HG02571 (cell line): Measurements from ENCODE around the gene ATP6V0E2.
"Not testable (repeated sequence)": the region's sequence is repeated elsewhere in the genome, so short reads cannot be mapped to it uniquely, and the experiment has no call there.

Experiments
- ATAC-seq: cut with Tn5 transposase; IDR thresholded peaks from one replicate; pipeline ENCODE4 v1.9.1; 2021; ENCODE audit warnings: mild to moderate bottlenecking, moderate library complexity; ENCODE audit not compliant: unreplicated experiment

The ATP6V0E2 gene

GRCh38 chr7:149877890-149878522, 4.2 kb downstream of the ATP6V0E2 start:
- ATAC-seq = no peak

DNA sequence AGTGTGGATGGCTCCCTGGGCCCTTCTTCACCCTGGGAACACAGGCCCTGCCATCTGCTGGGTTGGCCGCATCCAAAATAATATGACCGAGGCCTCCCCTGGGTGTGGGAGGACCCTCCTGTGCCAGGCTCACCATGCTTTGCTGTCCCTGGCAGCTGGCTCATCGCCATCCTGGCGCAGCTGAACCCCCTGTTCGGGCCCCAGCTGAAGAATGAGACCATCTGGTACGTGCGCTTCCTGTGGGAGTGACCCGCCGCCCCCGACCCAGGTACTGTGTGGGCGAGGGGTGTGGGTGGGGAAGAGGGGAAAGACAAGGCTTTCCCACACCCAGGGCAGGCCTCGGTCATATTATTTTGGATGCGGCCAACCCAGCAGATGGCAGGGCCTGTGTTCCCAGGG, 4.8 kb downstream of the ATP6V0E2 start:
- ATAC-seq = no peak

DNA sequence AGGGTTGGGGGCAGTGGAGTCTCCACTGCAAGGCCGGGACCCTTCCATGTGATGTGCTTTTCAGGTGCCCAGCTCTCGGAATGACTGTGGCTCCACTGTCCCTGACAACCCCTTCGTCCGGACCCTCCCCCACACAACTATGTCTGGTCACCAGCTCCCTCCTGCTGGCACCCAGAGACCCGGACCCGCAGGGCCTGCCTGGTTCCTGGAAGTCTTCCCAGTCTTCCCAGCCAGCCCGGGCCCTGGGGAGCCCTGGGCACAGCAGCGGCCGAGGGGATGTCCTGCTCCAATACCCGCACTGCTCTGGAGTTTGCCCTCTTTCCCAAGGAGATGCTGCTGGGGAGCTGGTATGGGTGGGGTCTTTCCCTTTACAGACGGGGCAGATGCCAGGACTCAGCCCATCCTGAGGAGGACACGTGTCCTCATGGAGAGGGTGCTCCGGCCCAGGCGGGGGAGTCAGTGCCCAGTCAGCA, 5.5 kb downstream of the ATP6V0E2 start:
- ATAC-seq = no peak

DNA sequence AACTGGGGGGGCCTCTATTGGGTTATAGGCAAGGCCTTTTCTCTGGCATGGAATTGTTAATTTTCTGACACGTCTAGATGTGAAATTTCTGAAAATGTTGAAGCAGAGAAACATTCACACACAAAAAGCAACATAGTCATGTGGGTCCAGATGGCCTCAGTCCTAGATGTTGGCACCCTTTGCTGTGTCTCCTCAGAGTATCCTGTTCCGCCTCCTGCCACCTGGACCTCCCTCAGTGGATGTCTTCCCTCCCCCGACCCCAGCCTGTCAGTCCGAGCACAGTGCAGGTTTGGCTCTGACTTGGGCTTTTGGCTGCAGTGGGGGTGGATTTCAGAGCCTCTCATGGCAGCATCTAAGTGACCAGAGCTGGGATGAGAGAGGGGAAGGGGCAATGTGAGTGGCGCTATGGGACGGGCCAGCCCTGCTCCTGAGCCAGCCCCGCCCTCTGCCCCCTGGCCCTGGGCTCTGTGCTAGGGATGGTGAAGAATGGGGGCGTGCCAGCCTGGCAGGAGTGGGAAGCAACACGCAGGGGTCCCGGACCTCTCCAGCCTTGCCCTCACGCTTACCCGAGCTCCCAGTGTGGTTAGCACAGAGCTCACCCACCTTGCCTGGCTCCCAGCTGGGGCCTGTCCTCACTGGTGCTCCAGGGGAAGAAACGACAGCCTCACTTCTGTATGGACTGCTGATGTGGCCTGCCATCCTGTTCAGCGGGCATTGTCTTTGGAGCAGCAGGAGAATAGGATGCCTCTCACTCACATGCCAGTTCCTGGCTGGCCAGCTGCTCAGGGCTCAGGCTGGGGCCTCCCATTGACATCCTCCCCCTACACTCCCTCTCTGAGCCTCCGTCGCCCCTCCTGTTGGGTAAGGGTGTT, 6.2 kb downstream of the ATP6V0E2 start:
- ATAC-seq = no peak

DNA sequence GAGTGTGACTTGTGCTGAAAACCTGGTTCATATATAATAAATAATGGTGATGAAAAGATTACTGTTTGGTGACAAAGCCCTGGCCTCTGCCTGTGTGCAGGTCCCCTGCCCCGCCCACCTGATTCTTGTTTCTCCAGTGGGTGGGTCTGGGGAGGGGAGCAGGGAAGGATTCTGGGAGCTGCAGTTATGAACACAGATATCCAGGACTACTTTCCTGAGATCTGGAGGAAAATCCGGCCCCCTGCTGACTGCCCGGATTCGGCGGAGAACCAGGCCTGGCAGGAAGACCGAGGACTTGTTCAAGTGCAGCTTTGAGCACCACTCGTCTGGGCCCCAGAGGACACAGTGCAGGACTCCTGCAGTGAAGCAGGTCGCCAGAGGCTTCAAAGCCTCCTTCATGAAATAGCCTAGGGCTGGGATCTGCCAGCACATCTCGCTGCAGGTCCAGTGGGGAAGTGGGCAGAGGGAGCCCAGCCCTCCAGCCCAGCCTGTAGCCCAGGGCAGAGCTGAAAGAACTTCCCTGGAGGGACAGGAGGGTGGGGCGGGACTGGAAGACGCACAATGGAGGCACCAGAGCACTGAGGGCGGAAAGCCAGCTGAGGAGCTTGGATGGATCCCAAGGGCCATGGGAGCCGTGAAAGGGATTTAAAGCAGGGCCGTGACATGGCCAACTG, 7.0 kb downstream of the ATP6V0E2 start:
- no peak for ATAC-seq

DNA sequence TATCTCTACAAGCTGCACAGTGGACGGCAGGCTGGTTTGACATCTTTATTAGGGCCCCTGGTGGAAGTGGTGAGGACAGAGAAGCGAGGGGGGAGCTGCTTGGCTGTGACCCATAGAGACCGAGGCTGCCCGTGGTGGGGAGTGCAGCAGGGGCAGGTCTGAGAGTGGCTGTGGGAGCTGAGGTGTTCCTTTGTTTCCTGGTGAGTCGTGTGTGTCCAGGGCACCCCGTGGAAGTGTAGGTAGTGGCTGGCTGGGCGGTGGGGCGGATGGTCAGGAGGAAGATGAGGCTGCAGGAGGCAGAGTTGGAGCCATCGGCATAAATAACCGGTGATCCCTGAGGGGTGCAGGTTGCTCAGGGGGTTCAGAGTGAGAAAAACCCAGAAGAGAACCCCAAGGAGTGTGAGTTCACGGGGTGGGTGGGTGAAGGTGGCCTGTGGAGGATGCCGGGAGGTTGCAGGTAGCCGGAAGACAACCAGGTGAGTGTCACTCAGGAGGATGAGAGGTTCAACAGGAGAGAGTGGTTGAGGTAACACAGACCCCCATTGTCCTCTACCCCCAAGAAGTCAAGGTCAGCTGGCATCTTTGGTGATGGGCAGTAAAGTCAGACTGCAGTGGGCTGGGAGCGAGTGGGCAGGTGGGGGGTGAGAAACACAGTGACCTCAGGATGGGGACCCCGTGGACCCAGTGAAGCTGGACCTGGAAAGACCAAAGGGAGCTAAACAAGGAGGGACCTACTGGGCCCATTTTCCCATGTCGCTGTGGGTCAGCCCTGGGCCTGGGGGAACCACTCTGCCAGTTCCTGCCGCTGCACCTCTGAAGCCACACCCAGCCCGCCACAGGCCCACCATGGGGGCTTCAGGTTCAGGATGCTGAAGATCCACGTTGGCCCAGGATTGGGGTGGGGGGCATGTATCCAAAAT, 7.8 kb downstream of the ATP6V0E2 start:
- no peak for ATAC-seq

- no peak for ATAC-seq
Measured at GRCh38 chr7:149882248-149883047, 8.7 kb downstream of the ATP6V0E2 start.

DNA sequence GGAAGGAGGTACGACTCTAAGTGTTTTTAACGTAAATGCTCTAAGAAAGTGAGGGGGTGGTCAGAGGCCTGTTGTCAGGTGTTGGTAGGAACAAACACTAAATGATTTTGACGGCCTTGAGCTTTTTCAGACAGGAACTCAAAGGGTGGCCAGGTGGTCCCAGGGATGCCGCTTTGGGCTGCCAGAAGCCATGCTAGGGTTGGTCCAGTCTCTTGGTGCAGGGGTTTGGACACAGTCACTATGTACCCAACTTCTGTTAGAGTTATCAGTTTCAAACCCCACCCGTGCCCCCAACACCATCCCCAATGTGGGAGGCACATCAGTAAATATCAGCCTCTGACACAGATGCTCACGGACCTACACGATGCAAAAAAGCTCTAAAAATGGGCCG, 9.3 kb downstream of the ATP6V0E2 start:
- no peak for ATAC-seq

DNA sequence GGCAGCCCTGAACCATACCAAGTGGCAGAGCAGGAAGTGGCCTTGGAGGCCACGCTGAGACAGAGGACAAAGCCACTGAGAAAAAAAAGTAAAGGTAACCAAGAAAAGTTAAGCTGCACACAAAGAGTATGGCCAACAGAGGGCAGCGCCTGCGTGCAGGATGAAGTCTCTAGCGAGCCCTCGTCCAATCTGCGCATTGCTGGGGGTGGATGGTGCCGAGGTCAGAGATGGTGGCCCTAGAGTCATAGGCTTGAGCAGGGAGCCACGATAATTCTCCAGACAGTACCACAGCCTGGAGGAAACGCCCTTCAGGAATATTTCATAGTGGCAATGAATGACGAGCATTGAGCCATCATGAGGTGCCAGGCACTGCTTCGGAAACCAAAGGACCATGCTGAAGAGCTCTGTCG, 9.7 kb downstream of the ATP6V0E2 start:
- ATAC-seq = no peak

DNA sequence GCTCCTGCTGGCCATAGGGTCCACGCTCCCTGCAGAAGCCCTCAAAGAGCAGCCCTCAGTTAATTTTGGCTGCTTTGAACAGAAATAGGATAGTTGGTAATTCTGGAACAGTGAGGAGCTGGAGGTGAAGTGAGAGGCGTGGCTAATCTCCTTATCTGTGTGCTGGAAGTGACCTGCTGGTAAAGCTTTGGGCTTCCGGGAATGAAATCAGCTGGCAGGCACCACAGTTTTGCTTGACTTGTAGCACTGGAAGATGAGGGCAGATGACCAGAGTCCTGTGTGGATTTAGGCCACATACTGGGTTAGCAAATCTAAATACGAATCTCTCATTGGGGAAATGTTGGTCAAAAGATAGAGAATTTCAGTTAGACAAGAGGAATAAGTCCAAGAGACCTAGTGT, 10.2 kb downstream of the ATP6V0E2 start:
- ATAC-seq = no peak

- ATAC-seq = no peak
Measured at GRCh38 chr7:149884541-149884940, 10.8 kb downstream of the ATP6V0E2 start.

DNA sequence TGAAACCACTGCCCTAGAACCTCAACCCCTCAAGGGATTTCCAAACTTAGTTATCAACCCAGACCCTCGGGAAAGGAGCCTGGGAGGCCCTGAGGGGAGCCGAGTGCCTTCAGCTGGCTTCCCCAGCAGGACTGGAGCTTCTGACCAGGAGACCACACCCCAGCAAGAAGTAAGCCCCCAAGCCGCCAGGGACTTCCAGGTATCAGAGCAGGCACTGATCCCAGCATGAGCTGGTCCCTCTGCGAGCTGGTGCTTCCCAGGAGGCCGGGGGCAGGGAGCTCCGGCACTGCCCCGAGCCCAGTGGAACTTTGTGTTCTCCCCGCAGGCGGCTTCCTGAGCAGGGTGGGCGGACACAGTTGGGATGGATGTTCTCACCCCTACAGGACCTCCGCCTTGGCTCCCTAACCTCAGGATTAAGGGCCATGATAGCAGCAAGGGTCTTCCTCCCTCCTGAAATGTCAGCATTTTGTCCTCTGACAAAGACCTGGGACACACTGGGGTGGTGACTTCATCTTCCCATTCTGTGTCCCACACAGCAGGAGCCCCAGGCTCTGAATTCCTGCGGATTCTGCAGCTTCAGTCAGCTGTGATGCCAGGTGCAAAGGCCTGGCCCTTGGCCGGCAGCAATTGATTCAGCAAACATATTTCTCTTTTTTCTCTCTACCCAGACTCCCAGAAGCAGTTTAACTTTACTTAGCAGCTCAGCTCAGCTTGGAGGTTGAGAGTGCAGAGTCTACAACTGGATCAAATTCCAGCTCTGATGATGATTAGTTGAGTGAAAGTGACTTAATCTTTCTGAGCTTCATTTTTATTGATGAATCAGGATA, 11.6 kb downstream of the ATP6V0E2 start:
- ATAC-seq = no peak

GRCh38 chr7:149886018-149886415, 12.2 kb downstream of the ATP6V0E2 start:
- ATAC-seq = no peak

- ATAC-seq = no peak
Measured at GRCh38 chr7:149887311-149887710, 13.5 kb downstream of the ATP6V0E2 start.

- ATAC-seq = not testable (repeated sequence)
Measured at GRCh38 chr7:149890715-149891114, 16.9 kb downstream of the ATP6V0E2 start.

DNA sequence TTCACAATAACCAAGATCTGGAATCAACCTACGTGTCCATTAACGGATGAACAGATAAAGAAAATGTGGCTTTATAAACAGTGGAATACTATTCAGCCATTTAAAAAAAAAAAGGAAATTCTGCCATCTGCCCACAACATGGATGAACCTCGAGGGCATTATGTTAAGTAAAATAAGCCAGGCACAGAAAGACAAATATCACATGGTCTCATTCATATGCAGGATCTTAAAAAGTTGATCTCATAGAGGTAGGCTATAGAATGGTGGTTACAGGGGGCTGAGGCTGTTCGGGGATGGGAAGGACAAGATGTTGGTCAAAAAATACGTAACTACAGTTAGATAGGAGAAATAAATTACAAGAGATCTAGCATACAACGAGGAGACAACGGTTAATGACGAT, 21.2 kb downstream of the ATP6V0E2 start:
- ATAC-seq = not testable (repeated sequence)

GRCh38 chr7:149907776-149908376, 34.1 kb downstream of the ATP6V0E2 start:
- not testable (repeated sequence) for ATAC-seq

DNA sequence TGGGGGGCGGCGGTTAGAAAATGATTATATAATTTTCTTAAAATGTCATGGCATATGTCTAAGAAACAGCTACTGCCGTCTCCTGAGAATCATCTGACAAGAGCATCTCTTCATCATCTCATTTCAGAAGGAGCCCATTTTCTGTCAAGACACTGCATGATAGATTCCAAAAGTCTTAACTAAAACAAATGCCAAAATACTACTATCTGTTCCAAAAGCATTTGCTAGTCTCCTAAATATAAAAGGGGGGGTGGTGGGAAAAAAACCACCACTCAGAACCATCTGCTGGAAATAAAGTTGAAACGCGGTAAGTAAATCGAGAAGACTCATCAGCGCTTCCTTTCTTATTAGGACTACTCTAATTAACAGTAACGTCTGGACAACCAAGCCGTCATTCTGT, 36.5 kb downstream of the ATP6V0E2 start:
- ATAC-seq = not testable (repeated sequence)
